Duodenal mucosa (tissue), 2 donors: Measurements from ENCODE around the gene TMEM170A.

Source experiments
- H3K27ac ChIP-seq: one replicate; pipeline ENCODE4 v1.7.0; 2013; ENCODE audit warnings: low read depth, low read length
- H3K27me3 ChIP-seq, 2 donors: one replicate each; pipeline ENCODE4 v1.7.0; 2013; ENCODE audit warnings: low read length in 2 of 2, control low read depth in 1 of 2; ENCODE audit not compliant: insufficient read depth in 2 of 2, control insufficient read depth in 1 of 2
- H3K36me3 ChIP-seq, 2 donors: one replicate each; pipeline ENCODE4 v1.7.0; 2013; ENCODE audit warnings: low read length in 2 of 2, control low read depth in 1 of 2; ENCODE audit not compliant: insufficient read depth in 2 of 2, control insufficient read depth in 1 of 2
- H3K4me1 ChIP-seq, 2 donors: one replicate each; pipeline ENCODE4 v1.7.0; 2013; ENCODE audit warnings: low read length in 2 of 2, control low read depth in 1 of 2; ENCODE audit not compliant: insufficient read depth in 2 of 2, control insufficient read depth in 1 of 2
- H3K4me3 ChIP-seq, 2 donors: one replicate each; pipeline ENCODE4 v1.7.0; 2013; ENCODE audit warnings: low read length in 2 of 2, low read depth in 1 of 2
- H3K9ac ChIP-seq, 2 donors: one replicate each; pipeline ENCODE4 v1.7.0; 2013; ENCODE audit warnings: low read length in 2 of 2, low read depth in 1 of 2
- H3K9me3 ChIP-seq, 2 donors: one replicate each; pipeline ENCODE4 v1.7.0; 2013; ENCODE audit warnings: low read length in 2 of 2, control low read depth in 1 of 2; ENCODE audit not compliant: control insufficient read depth in 1 of 2

Gene TMEM170A

GRCh38 chr16:75495076-75495674 is 30.7 kb upstream of the TMEM170A start, which contains the start of gene CHST6:
CHST6 (minus strand) TSS chr16:75495441; CDS start chr16:75479828, 15,613 bp downstream.
- peaks cover 7% of the 10 kb centered on the region in 2 donors for H3K27me3 ChIP-seq
- peak within 1 kb of the TSS in 1 of 2 donors; percentile 57 for H3K9ac ChIP-seq
- peaks cover 10 to 13% of the 10 kb centered on the region in 2 donors for H3K4me1 ChIP-seq
- peak within 1 kb of the TSS; percentile 60 to 63 for H3K4me3 ChIP-seq
- no peaks in the 10 kb centered on the region for H3K36me3 ChIP-seq
- no peak within 1 kb of the TSS for H3K27ac ChIP-seq
- no peaks in the 10 kb centered on the region for H3K9me3 ChIP-seq

GRCh38 chr16:75494661-75495075 is 30.2 kb upstream of the TMEM170A start:
- H3K4me1 ChIP-seq: peaks cover 10 to 13% of the 10 kb centered on the region in 2 donors
- no peaks in the 10 kb centered on the region for H3K9me3 ChIP-seq
- peaks cover 7% of the 10 kb centered on the region in 2 donors for H3K27me3 ChIP-seq
- peak overlapping the region in 1 of 2 donors; percentile 57 for H3K9ac ChIP-seq
- H3K4me3 ChIP-seq: peak overlapping the region; percentile 60 to 63
- H3K36me3 ChIP-seq: no peaks in the 10 kb centered on the region
- H3K27ac ChIP-seq: no peak overlapping the region

- H3K9ac ChIP-seq: no peak overlapping the region
- no peaks in the 10 kb centered on the region for H3K36me3 ChIP-seq
- H3K4me1 ChIP-seq: peaks cover 10 to 13% of the 10 kb centered on the region in 2 donors
- peak overlapping the region; percentile 60 to 63 for H3K4me3 ChIP-seq
- no peaks in the 10 kb centered on the region for H3K9me3 ChIP-seq
- no peak overlapping the region for H3K27ac ChIP-seq
- peaks cover 7% of the 10 kb centered on the region in 2 donors for H3K27me3 ChIP-seq
Observed at GRCh38 chr16:75494184-75494583, 29.7 kb upstream of the TMEM170A start.

- peaks cover 7% of the 10 kb centered on the region in 2 donors for H3K27me3 ChIP-seq
- no peaks in the 10 kb centered on the region for H3K36me3 ChIP-seq
- H3K4me1 ChIP-seq: peaks cover 14 to 18% of the 10 kb centered on the region in 2 donors
- no peak overlapping the region for H3K27ac ChIP-seq
- H3K4me3 ChIP-seq: no peak overlapping the region
- H3K9ac ChIP-seq: no peak overlapping the region
- H3K9me3 ChIP-seq: no peaks in the 10 kb centered on the region
Observed at GRCh38 chr16:75491876-75492275, 27.4 kb upstream of the TMEM170A start.

GRCh38 chr16:75488322-75488721 is 23.8 kb upstream of the TMEM170A start:
- Histone ChIP-seq H3K27me3 (no peaks in the 10 kb centered on the region), H3K27ac (no peak overlapping the region), H3K36me3 (no peaks in the 10 kb centered on the region), H3K4me1 (peaks cover 16 to 23% of the 10 kb centered on the region in 2 donors), H3K4me3 (no peak overlapping the region), H3K9me3 (no peaks in the 10 kb centered on the region), H3K9ac (no peak overlapping the region)

GRCh38 chr16:75486676-75487313 is 22.3 kb upstream of the TMEM170A start:
- H3K27ac ChIP-seq: peak overlapping the region; percentile 11
- no peaks in the 10 kb centered on the region for H3K9me3 ChIP-seq
- peak overlapping the region in 1 of 2 donors; percentile 20 for H3K9ac ChIP-seq
- H3K36me3 ChIP-seq: no peaks in the 10 kb centered on the region
- H3K27me3 ChIP-seq: no peaks in the 10 kb centered on the region
- peak overlapping the region; percentile 28 to 32 for H3K4me3 ChIP-seq
- H3K4me1 ChIP-seq: peaks cover 16 to 19% of the 10 kb centered on the region in 2 donors

GRCh38 chr16:75486014-75486675 is 21.7 kb upstream of the TMEM170A start:
- Histone ChIP-seq H3K4me1 (peaks cover 16 to 19% of the 10 kb centered on the region in 2 donors), H3K9me3 (no peaks in the 10 kb centered on the region), H3K9ac (peak overlapping the region; percentile 20), H3K36me3 (no peaks in the 10 kb centered on the region), H3K4me3 (peak overlapping the region; percentile 28 to 32), H3K27me3 (no peaks in the 10 kb centered on the region), H3K27ac (peak overlapping the region; percentile 11)

GRCh38 chr16:75485230-75486013 is 20.9 kb upstream of the TMEM170A start:
- H3K4me3 ChIP-seq: no peak overlapping the region
- H3K36me3 ChIP-seq: no peaks in the 10 kb centered on the region
- H3K4me1 ChIP-seq: peaks cover 16 to 19% of the 10 kb centered on the region in 2 donors
- H3K27me3 ChIP-seq: no peaks in the 10 kb centered on the region
- no peaks in the 10 kb centered on the region for H3K9me3 ChIP-seq
- H3K27ac ChIP-seq: no peak overlapping the region
- H3K9ac ChIP-seq: peak overlapping the region in 1 of 2 donors; percentile 20

- Histone ChIP-seq H3K4me3 (no peak overlapping the region), H3K27ac (no peak overlapping the region), H3K36me3 (no peaks in the 10 kb centered on the region), H3K27me3 (no peaks in the 10 kb centered on the region), H3K4me1 (peaks cover 18 to 20% of the 10 kb centered on the region in 2 donors), H3K9ac (no peak overlapping the region), H3K9me3 (no peaks in the 10 kb centered on the region)
Observed at GRCh38 chr16:75483222-75483621, 18.7 kb upstream of the TMEM170A start.
